T-helper 2 cell treated with Interferon-gamma antibody and Interleukin-4, amounts not matched to agents 100 ng/mL and 5 ng/mL, for 36 hours (primary cell): ENCODE data around the gene LIM2. TPM values are rescaled to one million over a fixed set of nuclear protein-coding genes. Genes with fewer than 3 reads are reported as not detected.

Source experiments
- intact Hi-C: fragments of 100-400 bp; cut with micrococcal nuclease; formaldehyde crosslinking; loops from one replicate; pipeline ENCODE4 v1.15.1; 2023
- total RNA-seq: library from RNA; stranded (reverse); gene quantifications from 2 replicates; pipeline ENCODE4 v1.2.3, GENCODE V29; 2022

LIM2 gene
- total RNA-seq, 1 donor from 2014 or later = 0.18 TPM

GRCh38 chr19:51366389-51367254 lies 21.2 kb downstream of the LIM2 start:
- intact Hi-C loops = loop anchor here (1.0 to 2.0 kb wide), 4 partner anchors 11 to 74 kb away; no protein-coding TSS in a partner anchor

GRCh38 chr19:51365965-51366388 lies 21.8 kb downstream of the LIM2 start, which contains the start of gene ETFB:
TSS of gene ETFB (minus strand) at chr19:51366388. CDS start at chr19:51366326, 62 bp downstream.
- intact Hi-C loops = loop anchor here (2.0 kb wide), 1 partner anchor 75 kb away; no protein-coding TSS in a partner anchor

GRCh38 chr19:51365211-51365964 lies 22.4 kb downstream of the LIM2 start:
- intact Hi-C loops = no loop called here

- intact Hi-C loops = no loop called here
These were observed 23.3 kb downstream of the LIM2 start for GRCh38 chr19:51364200-51365106.

GRCh38 chr19:51361239-51361638 lies 26.5 kb downstream of the LIM2 start:
- intact Hi-C loops = no loop called here

GRCh38 chr19:51359294-51359693 lies 28.5 kb downstream of the LIM2 start:
- intact Hi-C loops = no loop called here

- intact Hi-C loops = no loop called here
These were observed 29.8 kb downstream of the LIM2 start for GRCh38 chr19:51357952-51358351.

GRCh38 chr19:51356159-51356801 lies 31.5 kb downstream of the LIM2 start:
- intact Hi-C loops = no loop called here

- intact Hi-C loops = loop anchor here (1.0 kb wide), 1 partner anchor 13 kb away; no protein-coding TSS in a partner anchor
These were observed 33.0 kb downstream of the LIM2 start for GRCh38 chr19:51354742-51355148.

- intact Hi-C loops = no loop called here
These were observed 33.6 kb downstream of the LIM2 start for GRCh38 chr19:51354103-51354741.

GRCh38 chr19:51352783-51353360 lies 34.9 kb downstream of the LIM2 start:
- intact Hi-C loops = no loop called here

GRCh38 chr19:51351266-51351990 lies 36.3 kb downstream of the LIM2 start:
- intact Hi-C loops = no loop called here

GRCh38 chr19:51347209-51347928 lies 40.4 kb downstream of the LIM2 start:
- intact Hi-C loops = no loop called here

GRCh38 chr19:51346742-51347141 lies 41.0 kb downstream of the LIM2 start:
- intact Hi-C loops = no loop called here

- intact Hi-C loops = no loop called here
These were observed 42.6 kb downstream of the LIM2 start for GRCh38 chr19:51345076-51345620.

GRCh38 chr19:51342631-51343569 lies 44.9 kb downstream of the LIM2 start:
- intact Hi-C loops = no loop called here
